Measurements from ENCODE around the gene HSBP1L1. TPM values are rescaled to one million over a fixed set of nuclear protein-coding genes. Genes with fewer than 3 reads are reported as not detected.
"Not testable (repeated sequence)": the region's sequence is repeated elsewhere in the genome, so short reads cannot be mapped to it uniquely, and the experiment has no call there.

Gene HSBP1L1
- total and polyA plus RNA-seq, 4 donors = 12.2 to 61.0 (median 26.4) TPM

DNA sequence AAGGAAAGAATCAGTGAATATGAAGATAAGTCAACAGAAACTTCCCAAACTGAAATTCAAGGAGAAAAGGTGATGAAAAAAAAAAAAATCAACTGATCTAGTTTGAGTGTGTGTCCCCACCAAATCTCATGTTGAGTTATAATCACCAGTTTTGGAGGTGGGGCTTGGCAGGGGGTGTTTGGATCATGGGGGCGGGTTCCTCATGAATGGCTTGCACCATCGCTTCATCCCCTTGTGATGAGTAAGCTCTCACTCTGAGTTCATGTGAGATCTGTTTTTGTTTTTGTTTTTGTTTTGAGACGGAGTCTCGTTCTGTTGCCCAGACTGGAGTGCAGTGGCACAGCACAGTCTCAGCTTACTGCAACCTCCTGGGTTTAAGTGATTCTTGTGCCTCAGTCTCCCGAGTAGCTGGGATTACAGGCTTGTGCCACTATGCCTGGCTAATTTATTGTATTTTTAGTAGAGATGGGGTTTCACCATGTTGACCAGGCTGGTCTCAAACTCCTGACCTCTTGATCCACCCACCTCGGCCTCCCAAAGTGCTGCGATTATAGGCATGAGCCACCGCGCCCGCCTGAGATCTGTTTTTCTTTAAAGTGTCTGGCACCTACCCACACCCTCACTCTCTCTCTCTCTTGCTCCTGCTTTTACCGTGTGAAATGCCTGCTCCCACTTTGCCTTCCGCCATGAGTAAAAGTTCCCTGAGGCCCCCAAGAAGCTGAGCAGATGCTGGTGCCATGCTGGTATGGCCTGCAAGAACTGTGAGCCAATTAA lies 9.0 kb upstream of the HSBP1L1 start (continued):
- TF ChIP-seq MAX (IDR thresholded peaks at IDR 0.05) (no peak), EGR1 (IDR thresholded peaks at IDR 0.05; ENCODE audit: low read depth in 2 of 2) (no peak), SP1 (IDR thresholded peaks at IDR 0.05) (no peak), NR2F2 (IDR thresholded peaks at IDR 0.05) (no peak), HNF4A (conservative IDR thresholded peaks at IDR 0.05) (no peak)

- Histone ChIP-seq H3K27ac (ENCODE audit: low read depth in 1 of 2, low read length in 2 of 2) (no peak overlapping the region), H3K4me1 (ENCODE audit: control insufficient read depth in 4 of 4, insufficient read depth in 4 of 4, low read length in 3 of 4) (peaks cover 0 to 9% (median 3%) of the 10 kb centered on the region in 4 donors), H3K36me3 (ENCODE audit: control insufficient read depth in 4 of 4, insufficient read depth in 3 of 4, low read depth in 1 of 4, low read length in 3 of 4) (no peaks in the 10 kb centered on the region), H3K27me3 (ENCODE audit: control insufficient read depth in 4 of 4, insufficient read depth in 4 of 4, low read length in 3 of 4) (no peaks in the 10 kb centered on the region), H3K4me3 (ENCODE audit: low read depth in 1 of 3, low read length in 3 of 3) (no peak overlapping the region), H3K9ac (ENCODE audit: low read depth in 1 of 2, low read length in 2 of 2) (no peak overlapping the region), H3K9me3 (ENCODE audit: control insufficient read depth in 4 of 4, low read length in 3 of 4) (no peaks in the 10 kb centered on the region)
- WGBS = 87% methylated on average over 2 of the region's 2 CpGs
- DNase-seq (ENCODE audit: low spot score) = no peak
- TF ChIP-seq EGR1 (IDR thresholded peaks at IDR 0.05; ENCODE audit: low read depth in 2 of 2) = no peak
- no peak for TF ChIP-seq HNF4G (IDR thresholded peaks at IDR 0.05)
- no peak for TF ChIP-seq GABPA (IDR thresholded peaks at IDR 0.05 in 1 of 2, conservative IDR thresholded peaks at IDR 0.05 in 1 of 2)
These were observed 8.2 kb upstream of the HSBP1L1 start for GRCh38 chr18:79956276-79956675.

GRCh38 chr18:79958981-79959380 lies 5.5 kb upstream of the HSBP1L1 start:
- H3K9ac ChIP-seq (ENCODE audit: low read depth in 1 of 2, low read length in 2 of 2) = no peak overlapping the region
- no peaks in the 10 kb centered on the region for H3K9me3 ChIP-seq (ENCODE audit: control insufficient read depth in 4 of 4, low read length in 3 of 4)
- H3K27ac ChIP-seq (ENCODE audit: low read depth in 1 of 2, low read length in 2 of 2) = no peak overlapping the region
- H3K4me3 ChIP-seq (ENCODE audit: low read depth in 1 of 3, low read length in 3 of 3) = no peak overlapping the region
- no peaks in the 10 kb centered on the region for H3K27me3 ChIP-seq (ENCODE audit: control insufficient read depth in 4 of 4, insufficient read depth in 4 of 4, low read length in 3 of 4)
- DNase-seq (ENCODE audit: low spot score) = no peak
- TF ChIP-seq FOXA2 (IDR thresholded peaks at IDR 0.05) (no peak), NR2F2 (IDR thresholded peaks at IDR 0.05) (no peak), HNF4G (IDR thresholded peaks at IDR 0.05) (no peak), EGR1 (IDR thresholded peaks at IDR 0.05; ENCODE audit: low read depth in 2 of 2) (no peak), CTCF (IDR thresholded peaks at IDR 0.05; ENCODE audit: low read depth, low read length, missing input control) (no peak), RXRA (IDR thresholded peaks at IDR 0.05) (no peak), HNF4A (conservative IDR thresholded peaks at IDR 0.05) (no peak), FOXA1 (IDR thresholded peaks at IDR 0.05) (no peak), MAX (IDR thresholded peaks at IDR 0.05) (no peak), REST (IDR thresholded peaks at IDR 0.05) (no peak), SP1 (IDR thresholded peaks at IDR 0.05) (no peak), JUND (IDR thresholded peaks at IDR 0.05) (no peak), ATF3 (IDR thresholded peaks at IDR 0.05) (no peak), RAD21 (IDR thresholded peaks at IDR 0.05) (no peak)
- peaks cover 0 to 5% (median 3%) of the 10 kb centered on the region in 4 donors for H3K4me1 ChIP-seq (ENCODE audit: control insufficient read depth in 4 of 4, insufficient read depth in 4 of 4, low read length in 3 of 4)
- H3K36me3 ChIP-seq (ENCODE audit: control insufficient read depth in 4 of 4, insufficient read depth in 3 of 4, low read depth in 1 of 4, low read length in 3 of 4) = no peaks in the 10 kb centered on the region
- WGBS = 100% methylated on average over 2 of the region's 2 CpGs

DNA sequence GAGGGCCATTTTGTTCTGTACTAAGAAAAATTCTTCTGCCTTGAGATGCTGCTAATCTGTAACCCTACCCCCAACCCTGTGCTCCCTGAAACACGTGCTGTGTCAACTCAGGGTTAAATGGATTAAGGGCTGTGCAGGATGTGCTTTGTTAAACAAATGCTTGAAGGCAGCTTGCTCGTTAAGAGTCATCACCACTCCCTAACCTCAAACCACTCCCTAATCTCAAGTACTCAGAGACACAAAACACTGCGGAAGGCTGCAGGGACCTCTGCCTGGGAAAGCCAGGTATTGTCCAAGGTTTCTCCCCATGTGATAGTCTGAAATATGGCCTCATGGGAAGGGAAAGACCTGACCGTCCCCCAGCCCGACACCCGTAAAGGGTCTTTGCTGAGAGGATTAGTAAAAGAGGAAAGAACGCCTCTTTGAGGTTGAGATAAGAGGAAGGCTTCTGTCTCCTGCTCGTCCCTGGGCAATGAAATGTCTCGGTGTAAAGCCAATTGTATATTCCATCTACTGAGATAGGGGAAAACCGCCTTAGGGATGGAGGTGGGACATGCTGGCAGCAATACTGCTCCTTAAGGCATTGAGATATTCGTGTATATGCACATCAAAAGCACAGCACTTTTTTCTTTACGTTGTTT lies 4.2 kb upstream of the HSBP1L1 start:
- H3K4me3 ChIP-seq (ENCODE audit: low read depth in 1 of 3, low read length in 3 of 3); H3K9me3 ChIP-seq (ENCODE audit: control insufficient read depth in 4 of 4, low read length in 3 of 4); DNase-seq (ENCODE audit: low spot score); H3K36me3 ChIP-seq (ENCODE audit: control insufficient read depth in 4 of 4, insufficient read depth in 3 of 4, low read depth in 1 of 4, low read length in 3 of 4); H3K27me3 ChIP-seq (ENCODE audit: control insufficient read depth in 4 of 4, insufficient read depth in 4 of 4, low read length in 3 of 4); H3K9ac ChIP-seq (ENCODE audit: low read depth in 1 of 2, low read length in 2 of 2); H3K27ac ChIP-seq (ENCODE audit: low read depth in 1 of 2, low read length in 2 of 2): not testable (repeated sequence)
- WGBS = 52% methylated on average over 12 of the region's 12 CpGs
- peaks cover 2 to 10% (median 6%) of the 10 kb centered on the region in 4 donors for H3K4me1 ChIP-seq (ENCODE audit: control insufficient read depth in 4 of 4, insufficient read depth in 4 of 4, low read length in 3 of 4)
